Measurements from ENCODE around the gene CAD. TPM values are rescaled to one million over a fixed set of nuclear protein-coding genes. Genes with fewer than 3 reads are reported as not detected.

Gene CAD
- 320 and 666 TPM in 2 replicates for total RNA-seq (2011; cell fraction: chromatin; rRNA removed; ENCODE audit: low replicate concordance)
- 376 and 382 TPM in 2 replicates for total RNA-seq (2011; cell fraction: nucleolus; rRNA removed)
- 239 and 276 TPM in 2 replicates for total RNA-seq (2011; cell fraction: nucleoplasm; rRNA removed)
- total RNA-seq (2014; rRNA removed) (57.7 and 94.5 TPM in 2 replicates), total RNA-seq (2014; rRNA removed; fragmentation: Illumina TruSeq; extraction: Trizol) (19.6 and 26.7 TPM in 2 replicates), total RNA-seq (2015; rRNA removed; fragmentation: Illumina TruSeq; extraction: Trizol) (33.7 and 35.7 TPM in 2 replicates), total RNA-seq (2021) (123 and 126 TPM in 2 replicates), polyA plus RNA-seq (2011; rRNA removed) (27.9 and 69.2 TPM in 2 replicates), polyA plus RNA-seq (2014; fragmentation: Illumina TruSeq; extraction: Trizol) (76.4 and 95.0 TPM in 2 replicates), polyA plus RNA-seq (2014; fragmentation: Nextera tagmentation; extraction: Ambion mirVana) (1 to 10 TPM; 7.5 to 8.8 TPM), polyA plus RNA-seq (2014; rRNA removed) (54.5 and 60.7 TPM in 2 replicates), polyA minus RNA-seq (2011; rRNA and poly(A)+ RNA removed) (102 and 111 TPM in 2 replicates), Bru-seq, nascent RNA (percentile 84 among the genes with signal in this experiment), BruChase-seq, experiment 1, labeled RNA remaining after a 2-hour chase (percentile 72 among the genes with signal in this experiment), BruChase-seq, experiment 2, labeled RNA remaining after a 6-hour chase (percentile 79 among the genes with signal in this experiment)
- polyA plus RNA-seq (2011; cell fraction: cytosol; rRNA removed), result 33.6 and 47.2 TPM in 2 replicates
- 384 and 540 TPM in 2 replicates for polyA plus RNA-seq (2011; cell fraction: nucleus; rRNA removed)
- polyA plus RNA-seq (2012), result 89.0 and 90.7 TPM in 2 replicates
- polyA minus RNA-seq (2011; cell fraction: cytosol; rRNA and poly(A)+ RNA removed), result 169 and 192 TPM in 2 replicates
- polyA minus RNA-seq (2011; cell fraction: nucleus; rRNA and poly(A)+ RNA removed), result 166 and 194 TPM in 2 replicates
- long read RNA-seq, experiment 1, partial matches to known transcripts, result 114 of 135 reads
- long read RNA-seq, experiment 1, other reads (novel, unspliced or antisense), result 21 of 135 reads
- long read RNA-seq, experiment 2, full-length matches to known transcripts, result 18 of 93 reads
- long read RNA-seq, experiment 2, partial matches to known transcripts, result 48 of 93 reads
- long read RNA-seq, experiment 2, other reads (novel, unspliced or antisense), result 27 of 93 reads
- long read RNA-seq, experiment 3, partial matches to known transcripts, result 11 of 12 reads
- long read RNA-seq, experiment 3, other reads (novel, unspliced or antisense), result 1 of 12 reads

DNA sequence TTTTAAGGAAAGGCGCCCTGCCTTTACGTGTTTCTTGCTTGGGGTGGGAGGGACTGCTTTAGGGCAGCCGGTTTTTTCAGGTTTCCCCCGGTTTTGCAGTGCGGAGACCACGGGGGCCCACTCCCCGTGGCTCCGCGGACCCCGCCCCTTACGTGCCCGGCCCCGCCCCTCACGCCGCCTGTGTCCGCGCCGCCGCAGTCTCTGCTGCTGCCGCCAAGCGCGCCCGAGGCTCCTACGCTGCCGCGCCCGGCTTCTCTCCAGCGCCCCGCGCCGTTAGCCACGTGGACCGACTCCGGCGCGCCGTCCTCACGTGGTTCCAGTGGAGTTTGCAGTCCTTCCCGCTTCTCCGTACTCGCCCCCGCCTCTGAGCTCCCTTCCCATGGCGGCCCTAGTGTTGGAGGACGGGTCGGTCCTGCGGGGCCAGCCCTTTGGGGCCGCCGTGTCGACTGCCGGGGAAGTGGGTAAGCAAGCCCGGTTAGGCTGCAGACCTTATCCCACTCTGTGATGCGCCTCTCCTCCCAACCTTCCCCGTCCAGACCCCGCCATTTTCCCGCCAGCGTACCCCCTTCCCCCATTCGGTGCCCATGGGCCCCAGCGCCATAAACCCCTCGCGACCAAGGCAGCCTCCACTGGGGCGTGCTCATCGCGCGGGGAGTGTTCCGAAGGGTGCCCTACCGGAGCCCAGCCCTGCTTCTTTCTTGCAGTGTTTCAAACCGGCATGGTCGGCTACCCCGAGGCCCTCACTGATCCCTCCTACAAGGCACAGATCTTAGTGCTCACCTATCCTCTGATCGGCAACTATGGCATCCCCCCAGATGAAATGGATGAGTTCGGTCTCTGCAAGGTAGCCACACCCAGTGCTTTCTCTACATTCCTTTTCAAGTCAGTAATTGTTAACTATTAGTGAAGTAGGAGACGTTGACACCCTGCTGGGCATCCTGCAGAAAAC is at the start of gene CAD:
Gene CAD, plus strand, starts transcription at position 197 of the 949 bp plus-strand sequence. Its CDS starts 183 bp downstream, at position 380.
- no peaks in the 10 kb centered on the region for H3K27me3 ChIP-seq (ENCODE audit: control insufficient read depth in 2 of 2, insufficient read depth in 2 of 2, low read length in 2 of 2)
- H3K4me3 ChIP-seq, result peak within 1 kb of the TSS; percentile 65
- peaks cover 53% of the 10 kb centered on the region for H3K79me2 ChIP-seq (ENCODE audit: control insufficient read depth, insufficient read depth, low read length)
- no peaks in the 10 kb centered on the region for H3K9me3 ChIP-seq (replicated peaks; ENCODE audit: control insufficient read depth, insufficient read depth, low read depth, low read length)
- TSS peak; percentile 18 for BruUV-seq (replicated peaks)
- peak within 1 kb of the TSS; percentile 94 to 100 for H3K9ac ChIP-seq (ENCODE audit: insufficient read depth in 1 of 2, low read depth in 2 of 2, low read length in 2 of 2)
- H3K27ac ChIP-seq (ENCODE audit: extremely low read depth, low read depth, low read length), result peak within 1 kb of the TSS; percentile 91
- POLR2A ChIA-PET, result interaction anchor here (0.5 to 2.9 kb wide), 7 partner anchors 15 to 775 kb away, joined by 3 to 12 read pairs (median 3); no protein-coding TSS in a partner anchor
- peak within 1 kb of the TSS; percentile 86 for H2AFZ ChIP-seq (ENCODE audit: low read depth, low read length)
- peak within 1 kb of the TSS; percentile 93 for H3K4me2 ChIP-seq (ENCODE audit: insufficient read depth, low read length)
- intact Hi-C loops (cut with micrococcal nuclease), result no loop called here
- in situ Hi-C loops (cut with MboI), result no loop called here
- WGBS (ENCODE audit: insufficient coverage, low coverage, missing lambda C conversion rate), result under 1% methylated on average over 57 of the region's 72 CpGs
- no peaks in the 10 kb centered on the region for H3K9me1 ChIP-seq (ENCODE audit: control insufficient read depth, insufficient read depth, low read length)
- H3K4me1 ChIP-seq (replicated peaks in 1 of 2; ENCODE audit: control insufficient read depth in 2 of 2, insufficient read depth in 2 of 2, low read length in 2 of 2), result peaks cover 19 to 25% of the 10 kb centered on the region in 2 experiments
- H3K36me3 ChIP-seq (ENCODE audit: control insufficient read depth, insufficient read depth, low read length), result peaks cover 69% of the 10 kb centered on the region
- ATAC-seq (peak; percentile 94), DNase-seq (ENCODE audit: extremely low read depth in 1 of 4, low spot score in 3 of 4) (peak; percentile 89 to 94 (median 92)), FAIRE-seq (no peak)
- H4K20me1 ChIP-seq (replicated peaks; ENCODE audit: control insufficient read depth, insufficient read depth, low read length), result no peaks in the 10 kb centered on the region
- CTCF ChIA-PET (ENCODE audit: low intra/inter-chr PET ratio), result interaction anchor here (0.6 to 1.0 kb wide), 3 partner anchors 62 to 144 kb away, joined by 3 to 5 read pairs (median 5); no protein-coding TSS in a partner anchor
- TF ChIP-seq KAT7 (CRISPR knock-in tag; IDR thresholded peaks at IDR 0.05; ENCODE audit: borderline replicate concordance) (peak; percentile 93; the same call in 1 of the 2 replicates), GABPB1 (CRISPR knock-in tag; IDR thresholded peaks at IDR 0.05) (peak; percentile 64; the same call in 1 of the 2 replicates), EGR1 (conservative IDR thresholded peaks at IDR 0.05) (peak; percentile 78), NFYB (IDR thresholded peaks at IDR 0.05; ENCODE audit: extremely low read depth, insufficient read length) (no peak), SMAD1 (IDR thresholded peaks at IDR 0.05; ENCODE audit: low read depth, low read length, partially characterized antibody) (no peak), BCOR (IDR thresholded peaks at IDR 0.05) (no peak)
- TF ChIP-seq, protein P1, sequence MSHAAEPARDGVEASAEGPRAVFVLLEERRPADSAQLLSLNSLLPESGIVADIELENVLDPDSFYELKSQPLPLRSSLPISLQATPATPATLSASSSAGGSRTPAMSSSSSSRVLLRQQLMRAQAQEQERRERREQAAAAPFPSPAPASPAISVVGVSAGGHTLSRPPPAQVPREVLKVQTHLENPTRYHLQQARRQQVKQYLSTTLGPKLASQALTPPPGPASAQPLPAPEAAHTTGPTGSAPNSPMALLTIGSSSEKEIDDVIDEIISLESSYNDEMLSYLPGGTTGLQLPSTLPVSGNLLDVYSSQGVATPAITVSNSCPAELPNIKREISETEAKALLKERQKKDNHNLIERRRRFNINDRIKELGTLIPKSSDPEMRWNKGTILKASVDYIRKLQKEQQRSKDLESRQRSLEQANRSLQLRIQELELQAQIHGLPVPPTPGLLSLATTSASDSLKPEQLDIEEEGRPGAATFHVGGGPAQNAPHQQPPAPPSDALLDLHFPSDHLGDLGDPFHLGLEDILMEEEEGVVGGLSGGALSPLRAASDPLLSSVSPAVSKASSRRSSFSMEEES (CRISPR knock-in tag; IDR thresholded peaks at IDR 0.05), result peak; percentile 44
- TF ChIP-seq, protein P2, sequence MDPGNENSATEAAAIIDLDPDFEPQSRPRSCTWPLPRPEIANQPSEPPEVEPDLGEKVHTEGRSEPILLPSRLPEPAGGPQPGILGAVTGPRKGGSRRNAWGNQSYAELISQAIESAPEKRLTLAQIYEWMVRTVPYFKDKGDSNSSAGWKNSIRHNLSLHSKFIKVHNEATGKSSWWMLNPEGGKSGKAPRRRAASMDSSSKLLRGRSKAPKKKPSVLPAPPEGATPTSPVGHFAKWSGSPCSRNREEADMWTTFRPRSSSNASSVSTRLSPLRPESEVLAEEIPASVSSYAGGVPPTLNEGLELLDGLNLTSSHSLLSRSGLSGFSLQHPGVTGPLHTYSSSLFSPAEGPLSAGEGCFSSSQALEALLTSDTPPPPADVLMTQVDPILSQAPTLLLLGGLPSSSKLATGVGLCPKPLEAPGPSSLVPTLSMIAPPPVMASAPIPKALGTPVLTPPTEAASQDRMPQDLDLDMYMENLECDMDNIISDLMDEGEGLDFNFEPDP (CRISPR knock-in tag; IDR thresholded peaks at IDR 0.05), result no peak
- TF ChIP-seq, protein P3, sequence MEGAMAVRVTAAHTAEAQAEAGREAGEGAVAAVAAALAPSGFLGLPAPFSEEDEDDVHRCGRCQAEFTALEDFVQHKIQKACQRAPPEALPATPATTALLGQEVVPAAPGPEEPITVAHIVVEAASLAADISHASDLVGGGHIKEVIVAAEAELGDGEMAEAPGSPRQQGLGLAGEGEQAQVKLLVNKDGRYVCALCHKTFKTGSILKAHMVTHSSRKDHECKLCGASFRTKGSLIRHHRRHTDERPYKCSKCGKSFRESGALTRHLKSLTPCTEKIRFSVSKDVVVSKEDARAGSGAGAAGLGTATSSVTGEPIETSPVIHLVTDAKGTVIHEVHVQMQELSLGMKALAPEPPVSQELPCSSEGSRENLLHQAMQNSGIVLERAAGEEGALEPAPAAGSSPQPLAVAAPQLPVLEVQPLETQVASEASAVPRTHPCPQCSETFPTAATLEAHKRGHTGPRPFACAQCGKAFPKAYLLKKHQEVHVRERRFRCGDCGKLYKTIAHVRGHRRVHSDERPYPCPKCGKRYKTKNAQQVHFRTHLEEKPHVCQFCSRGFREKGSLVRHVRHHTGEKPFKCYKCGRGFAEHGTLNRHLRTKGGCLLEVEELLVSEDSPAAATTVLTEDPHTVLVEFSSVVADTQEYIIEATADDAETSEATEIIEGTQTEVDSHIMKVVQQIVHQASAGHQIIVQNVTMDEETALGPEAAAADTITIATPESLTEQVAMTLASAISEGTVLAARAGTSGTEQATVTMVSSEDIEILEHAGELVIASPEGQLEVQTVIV (CRISPR knock-in tag; IDR thresholded peaks at IDR 0.05; ENCODE audit: borderline replicate concordance), result peak; percentile 83; the same call in 1 of the 2 replicates
